Fibroblast of mammary gland (primary cell): Measurements from ENCODE around the gene KCNG1.
"Not testable (repeated sequence)": the region's sequence is repeated elsewhere in the genome, so short reads cannot be mapped to it uniquely, and the experiment has no call there.

Experiments used
- DNase-seq: peaks from one replicate; pipeline ENCODE4 v3.0.0-alpha.2; 2010; ENCODE audit warnings: low read depth
- H3K4me3 ChIP-seq: 2 replicates; pipeline ENCODE4 v1.5.1; 2011; ENCODE audit warnings: low read depth, mild to moderate bottlenecking, low read length, moderate library complexity; ENCODE audit not compliant: control insufficient read depth
- TF ChIP-seq, protein P1 (sequence below): conservative IDR thresholded peaks from 2 replicates; pipeline ENCODE4 v1.5.1; 2011; ENCODE audit warnings: low read depth, low read length, inconsistent platforms; ENCODE audit not compliant: control insufficient read depth, insufficient read depth

Gene KCNG1

DNA sequence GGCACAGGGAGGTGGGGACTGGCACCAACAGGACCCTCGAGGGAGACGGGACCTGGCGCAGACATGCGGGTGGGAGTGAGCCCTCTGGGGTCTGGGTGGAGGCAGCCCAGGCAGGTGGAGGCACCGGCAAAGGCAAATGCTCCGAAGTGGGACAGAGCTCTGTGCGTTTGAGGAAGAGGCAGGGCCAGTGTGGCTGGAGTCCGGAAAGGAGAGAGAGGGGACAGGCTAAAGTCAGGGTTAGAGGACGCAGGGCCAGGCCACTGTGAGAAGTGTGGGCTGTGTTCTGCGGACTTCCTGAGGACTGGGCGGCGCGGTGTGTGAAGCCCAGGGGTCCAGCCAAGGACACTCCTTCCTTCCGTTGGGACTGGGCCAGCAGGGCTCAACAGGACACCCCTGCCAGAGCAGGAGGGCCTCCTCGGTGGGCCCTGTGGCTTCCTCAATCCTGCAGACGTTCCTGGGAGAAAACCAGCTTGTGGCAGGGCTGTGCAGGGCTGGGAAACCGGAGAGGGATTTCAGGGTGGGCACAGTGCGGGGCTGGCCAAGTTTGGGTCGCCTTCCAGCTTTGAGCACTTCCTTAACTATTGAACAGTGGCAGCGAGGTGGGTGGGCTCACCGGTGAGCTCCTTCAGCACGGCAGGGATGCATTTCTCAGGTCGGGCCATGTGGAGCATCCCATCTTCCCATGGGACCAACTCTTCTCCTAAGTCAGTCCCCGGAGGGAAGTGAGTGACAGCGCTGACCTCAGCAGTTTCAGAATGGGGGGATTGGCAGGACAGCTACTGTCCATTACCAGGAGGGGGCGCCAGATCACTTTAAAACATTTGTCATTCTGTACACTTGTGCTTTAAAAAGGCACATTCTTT is 41.8 kb downstream of the KCNG1 start:
- peak; percentile 74 for DNase-seq
- TF ChIP-seq, protein P1, sequence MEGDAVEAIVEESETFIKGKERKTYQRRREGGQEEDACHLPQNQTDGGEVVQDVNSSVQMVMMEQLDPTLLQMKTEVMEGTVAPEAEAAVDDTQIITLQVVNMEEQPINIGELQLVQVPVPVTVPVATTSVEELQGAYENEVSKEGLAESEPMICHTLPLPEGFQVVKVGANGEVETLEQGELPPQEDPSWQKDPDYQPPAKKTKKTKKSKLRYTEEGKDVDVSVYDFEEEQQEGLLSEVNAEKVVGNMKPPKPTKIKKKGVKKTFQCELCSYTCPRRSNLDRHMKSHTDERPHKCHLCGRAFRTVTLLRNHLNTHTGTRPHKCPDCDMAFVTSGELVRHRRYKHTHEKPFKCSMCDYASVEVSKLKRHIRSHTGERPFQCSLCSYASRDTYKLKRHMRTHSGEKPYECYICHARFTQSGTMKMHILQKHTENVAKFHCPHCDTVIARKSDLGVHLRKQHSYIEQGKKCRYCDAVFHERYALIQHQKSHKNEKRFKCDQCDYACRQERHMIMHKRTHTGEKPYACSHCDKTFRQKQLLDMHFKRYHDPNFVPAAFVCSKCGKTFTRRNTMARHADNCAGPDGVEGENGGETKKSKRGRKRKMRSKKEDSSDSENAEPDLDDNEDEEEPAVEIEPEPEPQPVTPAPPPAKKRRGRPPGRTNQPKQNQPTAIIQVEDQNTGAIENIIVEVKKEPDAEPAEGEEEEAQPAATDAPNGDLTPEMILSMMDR, result peak; percentile 76
- no peak overlapping the region for H3K4me3 ChIP-seq

DNA sequence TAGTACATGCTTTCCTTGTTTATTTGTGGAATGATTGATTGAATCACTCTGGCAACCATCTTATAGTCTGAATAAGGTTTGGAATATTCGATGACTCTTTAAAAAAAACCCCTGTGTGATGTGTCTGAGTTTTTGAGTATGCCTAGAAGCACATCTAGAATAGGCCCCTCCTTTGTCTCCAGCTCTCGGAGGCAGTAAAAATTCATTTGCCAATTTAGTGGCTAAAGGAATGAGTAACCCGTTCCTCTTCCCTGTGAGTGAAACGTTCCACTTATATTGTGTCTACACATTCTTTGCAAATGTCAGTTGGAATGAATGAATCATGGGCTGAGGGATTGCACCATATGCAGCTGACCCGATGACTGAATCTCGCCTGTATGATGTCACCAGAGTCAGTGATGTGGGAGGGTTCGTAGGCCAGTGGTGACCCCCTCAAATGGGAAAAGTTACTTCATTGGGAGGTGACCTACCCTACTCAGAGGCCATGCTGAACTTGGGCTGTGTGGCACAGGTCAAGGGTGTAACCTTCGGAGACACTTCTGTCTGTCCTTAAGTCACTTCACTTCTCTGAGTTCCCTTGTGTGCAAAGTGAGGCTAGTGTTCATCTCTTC is 42.7 kb downstream of the KCNG1 start:
- DNase-seq, result peak; percentile 99
- TF ChIP-seq, protein P1, result no peak
- H3K4me3 ChIP-seq, result no peak overlapping the region

DNA sequence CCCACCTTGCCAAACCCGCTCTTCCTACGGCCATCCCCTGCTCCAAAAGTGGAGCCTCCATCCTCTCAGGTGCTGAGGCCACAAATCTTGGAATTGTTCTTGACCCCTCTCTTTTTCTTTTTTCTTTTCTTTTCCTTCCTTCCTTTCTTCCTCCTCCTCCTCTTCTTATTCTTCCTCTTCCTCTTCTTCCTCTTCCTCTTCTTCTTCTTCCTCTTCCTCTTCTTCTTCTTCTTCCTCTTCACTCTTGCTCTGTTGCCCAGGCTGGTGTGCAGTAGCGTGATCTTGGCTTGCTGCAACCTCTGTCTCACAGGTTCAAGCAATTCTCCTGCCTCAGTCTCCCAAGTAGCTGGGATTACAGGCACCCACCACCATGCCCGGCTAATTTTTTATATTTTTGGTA is 44.4 kb downstream of the KCNG1 start:
- not testable (repeated sequence) for H3K4me3 ChIP-seq, DNase-seq

DNA sequence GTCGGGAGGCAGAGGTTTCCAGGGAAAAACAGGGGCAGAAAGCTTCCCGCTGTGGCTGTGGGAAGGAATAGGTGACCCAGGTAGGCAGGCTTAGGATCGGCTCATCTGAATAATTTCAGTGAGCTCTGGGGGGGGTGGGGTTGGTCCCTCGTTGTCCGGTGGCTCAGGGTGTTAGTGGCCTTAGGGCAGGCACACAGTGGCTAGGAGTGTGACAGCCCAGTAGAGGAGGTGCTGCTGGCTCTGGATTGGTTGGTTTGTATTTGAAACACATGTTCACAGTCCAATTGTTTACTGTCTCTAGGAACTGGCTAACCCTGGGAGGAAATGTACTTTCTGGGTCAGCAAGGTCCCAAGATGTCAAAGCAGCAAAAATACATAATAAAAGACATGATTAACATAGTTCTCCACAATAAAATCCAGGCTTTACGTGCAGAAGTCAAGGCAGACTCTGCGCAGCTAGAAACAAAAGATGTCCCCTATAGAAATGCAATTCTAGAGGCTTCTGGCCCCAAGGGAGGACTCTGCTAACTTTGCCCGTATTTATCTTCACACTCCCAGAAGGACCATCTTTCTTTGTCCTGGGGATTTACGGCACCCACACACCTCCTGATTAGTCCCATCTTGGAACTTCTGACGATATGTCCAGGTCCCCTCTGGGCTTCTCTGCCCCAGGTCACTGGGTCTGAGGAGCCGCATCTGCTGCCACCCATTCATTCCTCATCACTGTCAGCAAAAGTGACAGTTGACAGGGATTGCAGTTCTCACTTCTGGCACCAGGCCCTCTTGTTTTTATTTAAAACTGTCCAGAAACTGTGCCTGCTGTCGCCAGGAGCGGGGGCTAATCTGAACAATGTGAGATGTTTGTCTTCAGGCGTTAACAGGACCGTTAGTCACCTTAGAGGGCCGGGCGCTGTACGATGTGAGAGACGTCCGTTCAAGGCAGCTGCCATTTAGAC is 45.6 kb downstream of the KCNG1 start:
- no peak for DNase-seq
- TF ChIP-seq, protein P1, result no peak
- no peak overlapping the region for H3K4me3 ChIP-seq

DNA sequence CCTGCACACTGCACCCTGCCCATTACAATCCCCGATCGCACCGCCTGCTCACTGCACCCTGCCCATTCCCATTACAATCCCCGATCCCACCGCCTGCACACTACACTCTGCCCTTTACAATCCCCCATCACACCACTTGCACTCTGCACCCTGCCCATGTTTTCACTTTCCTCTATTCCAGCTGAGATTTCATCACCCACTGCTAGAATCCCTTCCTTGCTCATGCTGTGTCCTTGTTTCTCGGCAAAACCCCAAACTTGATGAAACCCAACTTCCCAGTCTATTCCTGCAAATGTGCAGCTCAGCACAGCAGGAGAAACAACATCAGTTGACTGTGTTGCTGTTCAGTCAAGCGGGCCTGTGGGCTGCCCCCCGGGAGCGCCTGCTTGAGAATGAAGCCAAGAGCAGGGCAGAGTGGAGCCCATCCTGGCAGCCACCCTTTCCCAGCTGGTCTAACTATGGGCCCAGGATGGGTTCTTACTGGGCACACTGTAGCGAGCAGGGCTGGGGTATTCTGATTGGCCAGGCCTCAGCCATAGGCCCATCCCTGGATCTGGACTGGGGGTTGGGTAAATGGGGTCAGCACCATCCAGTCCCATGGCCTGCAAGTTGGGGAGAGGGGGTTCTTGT is 47.1 kb downstream of the KCNG1 start:
- TF ChIP-seq, protein P1, result no peak
- DNase-seq, result no peak
- H3K4me3 ChIP-seq, result no peak overlapping the region

DNA sequence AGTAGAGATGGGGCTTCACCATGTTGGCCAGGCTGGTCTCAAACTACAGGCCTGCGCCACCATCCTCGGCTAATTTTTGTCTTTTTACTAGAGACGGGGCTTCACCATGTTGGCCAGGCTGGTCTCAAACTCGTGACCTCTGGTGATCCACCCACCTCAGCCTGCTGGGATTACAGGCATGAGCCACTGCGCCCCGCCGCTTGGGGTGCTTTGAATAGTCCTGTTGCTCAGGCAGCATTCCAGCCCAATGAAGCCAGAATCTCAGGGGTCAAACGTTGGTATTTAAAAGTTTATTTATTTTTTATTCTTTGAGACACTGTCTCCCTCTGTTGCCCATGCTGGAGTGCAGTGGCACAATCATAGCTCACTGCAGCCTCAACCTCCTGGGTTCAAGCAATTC is 53.0 kb downstream of the KCNG1 start:
- no peak for DNase-seq
- no peak overlapping the region for H3K4me3 ChIP-seq
- TF ChIP-seq, protein P1, result no peak
